Spleen (tissue), 11 donors: ENCODE results near the gene NDRG3. TPM values are rescaled to one million over a fixed set of nuclear protein-coding genes. Genes with fewer than 3 reads are reported as not detected.

Experiments used
- DNase-seq: peaks from one replicate; pipeline ENCODE4 v3.0.0-alpha.2; 2020
- H3K27ac ChIP-seq, 8 donors: fragments of 200-600 bp; sonication (generic) in 7 of 8; 1 replicate in 4 of 8; 2 replicates in 4 of 8; pipeline versions ENCODE4 v1.5.0 to v1.8.0; 2016 to 2021; ENCODE audit warnings: inconsistent platforms in 4 of 8, mild to moderate bottlenecking in 4 of 8, moderate library complexity in 1 of 8
- H3K27me3 ChIP-seq, 7 donors: fragments of 200-600 bp; sonication (generic) in 6 of 7; replicated peaks in 1 of 7; 1 replicate in 4 of 7; 2 replicates in 3 of 7; pipeline versions ENCODE4 v1.5.0 to v1.8.0; 2016 to 2021; ENCODE audit warnings: inconsistent platforms in 3 of 7, mild to moderate bottlenecking in 1 of 7
- H3K36me3 ChIP-seq, 6 donors: fragments of 200-600 bp; sonication (generic) in 5 of 6; 1 replicate in 4 of 6; 2 replicates in 2 of 6; pipeline versions ENCODE4 v1.5.0 to v1.8.0; 2016 to 2021; ENCODE audit warnings: inconsistent platforms in 2 of 6
- H3K4me1 ChIP-seq, 6 donors: fragments of 200-600 bp; sonication (generic) in 5 of 6; 1 replicate in 3 of 6; 2 replicates in 3 of 6; pipeline versions ENCODE4 v1.5.0 to v1.8.0; 2016 to 2021; ENCODE audit warnings: inconsistent platforms in 3 of 6
- H3K4me3 ChIP-seq, 8 donors: fragments of 200-600 bp; sonication (generic) in 7 of 8; 1 replicate in 4 of 8; 2 replicates in 4 of 8; pipeline versions ENCODE4 v1.5.0 to v1.8.0; 2016 to 2021; ENCODE audit warnings: inconsistent platforms in 4 of 8, mild to moderate bottlenecking in 4 of 8, moderate library complexity in 2 of 8
- H3K9me3 ChIP-seq, 8 donors: fragments of 200-600 bp; sonication (generic) in 7 of 8; 1 replicate in 4 of 8; 2 replicates in 4 of 8; pipeline versions ENCODE4 v1.5.0 to v1.8.0; 2016 to 2021; ENCODE audit warnings: inconsistent platforms in 4 of 8
- POLR2A ChIP-seq, 3 donors: fragments of 450-650 bp; IDR thresholded peaks; one replicate each; pipeline ENCODE4 v1.5.1; 2017; ENCODE audit warnings: antibody characterized with exemption in 3 of 3, mild to moderate bottlenecking in 1 of 3
- POLR2AphosphoS5 ChIP-seq, 3 donors: sonication (generic); formaldehyde crosslinking; IDR thresholded peaks; one replicate each; pipeline ENCODE4 v1.5.1; 2017; ENCODE audit warnings: antibody characterized with exemption in 3 of 3
- WGBS, 5 donors: extraction: QIAGEN DNeasy Blood & Tissue Kit in 3 of 5; methylation state at CpG; one replicate each; pipeline versions ENCODE4 v1.1.5 to v1.1.7; 2013 to 2018; 5-methylcytosine and 5-hydroxymethylcytosine counted together
- intact Hi-C: fragments of 100-400 bp; cut with DNase I; formaldehyde crosslinking; loops from one replicate; pipeline ENCODE4 v1.15.0; 2023; ENCODE audit warnings: low total_unique reads
- polyA plus RNA-seq, 3 donors: library from polyadenylated mRNA; stranded (reverse); fragments of 200-250 nt; gene quantifications; one replicate each; pipeline ENCODE4 v1.2.1, GENCODE V29; 2013
- total RNA-seq, 7 donors: library from RNA; depleted of rRNA in 3 of 7; stranded (reverse); fragments of >200 nt in 3 of 7; fragmentation: NEBNext Ultra II Directional in 4 of 7; extraction: Animal tissue kit (Norgen Biotek cat#: 25700) in 4 of 7; gene quantifications; one replicate each; pipeline versions ENCODE4 v1.1.0 to v1.2.1, GENCODE V29; 2016 to 2021
- TF ChIP-seq, protein P1 (sequence below), 11 experiments: fragments of 200-600 bp in 7 of 11; fragments of 450-650 bp in 4 of 11; sonication (generic) in 4 of 11; IDR thresholded peaks in 8 of 11; conservative IDR thresholded peaks in 3 of 11; 1 replicate in 7 of 11; 2 replicates in 4 of 11; pipeline versions ENCODE4 v1.4.0 to v1.8.0; 2016 to 2021; ENCODE audit warnings: antibody characterized with exemption in 11 of 11, inconsistent platforms in 4 of 11, mild to moderate bottlenecking in 1 of 11
- donor health status: healthy with polysubstance abuse.
- donor health status: DM: no; HTN: no; CAD: no; lungs with moderate emphysema.
- donor health status: DM: no; HTN: no; CAD: no.
- donor health status: Bipolar disorder and iron deficiency.
- donor health status: healthy.
- donor health status: DM: no; HTN: no; CAD: no.
- donor health status: DM: yes; HTN: yes; CAD: no.

NDRG3 gene
- total and polyA plus RNA-seq, 10 donors: 15.5 to 32.0 (median 27.1) TPM

DNA sequence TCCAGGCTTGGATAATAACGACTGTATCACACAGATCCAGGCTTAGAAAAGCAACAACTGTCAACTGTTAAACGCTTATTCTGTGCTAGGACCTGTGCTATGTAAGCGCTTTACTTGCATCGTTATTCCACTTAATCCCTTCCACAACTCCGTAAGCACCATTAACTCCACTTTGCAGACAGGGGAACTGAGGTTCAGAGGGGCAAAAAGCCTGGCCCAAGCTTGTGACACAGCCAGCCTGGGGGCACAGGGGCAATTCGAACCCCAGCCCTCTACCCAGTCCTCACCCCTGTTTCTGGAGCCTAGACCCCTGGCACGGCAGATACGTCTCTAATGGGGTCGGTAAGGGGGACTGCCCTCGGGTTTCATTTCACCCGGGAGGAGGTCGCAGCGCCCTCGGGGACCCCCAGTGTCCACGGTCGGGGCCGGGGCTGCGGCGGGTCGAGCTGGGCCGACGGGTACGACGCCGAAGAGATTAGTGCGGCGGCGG is 27.3 kb upstream of the NDRG3 start:
- H3K9me3 ChIP-seq: no peaks in the 10 kb centered on the region
- no peak for DNase-seq
- H3K4me1 ChIP-seq: peaks cover 7 to 57% (median 28%) of the 10 kb centered on the region in 6 donors
- TF ChIP-seq POLR2AphosphoS5 (IDR thresholded peaks at IDR 0.05): no peak
- TF ChIP-seq POLR2A (IDR thresholded peaks at IDR 0.05): no peak
- TF ChIP-seq, protein P1, sequence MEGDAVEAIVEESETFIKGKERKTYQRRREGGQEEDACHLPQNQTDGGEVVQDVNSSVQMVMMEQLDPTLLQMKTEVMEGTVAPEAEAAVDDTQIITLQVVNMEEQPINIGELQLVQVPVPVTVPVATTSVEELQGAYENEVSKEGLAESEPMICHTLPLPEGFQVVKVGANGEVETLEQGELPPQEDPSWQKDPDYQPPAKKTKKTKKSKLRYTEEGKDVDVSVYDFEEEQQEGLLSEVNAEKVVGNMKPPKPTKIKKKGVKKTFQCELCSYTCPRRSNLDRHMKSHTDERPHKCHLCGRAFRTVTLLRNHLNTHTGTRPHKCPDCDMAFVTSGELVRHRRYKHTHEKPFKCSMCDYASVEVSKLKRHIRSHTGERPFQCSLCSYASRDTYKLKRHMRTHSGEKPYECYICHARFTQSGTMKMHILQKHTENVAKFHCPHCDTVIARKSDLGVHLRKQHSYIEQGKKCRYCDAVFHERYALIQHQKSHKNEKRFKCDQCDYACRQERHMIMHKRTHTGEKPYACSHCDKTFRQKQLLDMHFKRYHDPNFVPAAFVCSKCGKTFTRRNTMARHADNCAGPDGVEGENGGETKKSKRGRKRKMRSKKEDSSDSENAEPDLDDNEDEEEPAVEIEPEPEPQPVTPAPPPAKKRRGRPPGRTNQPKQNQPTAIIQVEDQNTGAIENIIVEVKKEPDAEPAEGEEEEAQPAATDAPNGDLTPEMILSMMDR (IDR thresholded peaks at IDR 0.05 in 8 of 11, conservative IDR thresholded peaks at IDR 0.05 in 3 of 11): no peak
- H3K4me3 ChIP-seq: peak overlapping the region; percentile 38 to 88 (median 78)
- intact Hi-C loops: no loop called here
- H3K27ac ChIP-seq: peak overlapping the region; percentile 88 to 96 (median 92)
- 2 to 16% (median 3%) methylated on average over 5 to 28 of the region's 28 CpGs for WGBS, 5 donors
- peaks cover 0 to 25% (median 3%) of the 10 kb centered on the region in 6 donors for H3K36me3 ChIP-seq
- no peaks in the 10 kb centered on the region for H3K27me3 ChIP-seq

DNA sequence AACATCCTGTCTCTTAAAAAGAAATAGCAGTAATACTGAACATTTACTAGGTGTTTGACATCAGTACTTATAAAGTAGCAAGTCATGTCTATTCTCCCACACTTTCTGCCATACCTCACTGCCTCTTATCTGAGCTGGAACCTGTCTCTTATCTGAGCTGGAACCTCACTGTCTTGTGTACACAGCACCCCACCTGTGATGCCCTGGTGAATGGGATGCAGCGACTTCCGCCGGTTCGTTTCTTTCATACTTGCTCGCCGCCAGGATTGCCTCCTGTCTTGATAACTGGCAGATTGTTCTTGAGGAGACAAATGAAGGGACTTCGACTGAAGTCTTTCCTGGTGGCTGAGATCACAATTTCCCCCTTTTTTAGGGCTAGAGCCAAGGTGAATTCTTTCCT is 24.8 kb upstream of the NDRG3 start:
- Histone ChIP-seq H3K9me3 (no peaks in the 10 kb centered on the region), H3K27me3 (no peaks in the 10 kb centered on the region), H3K27ac (no peak overlapping the region), H3K36me3 (peaks cover 0 to 50% (median 3%) of the 10 kb centered on the region in 6 donors), H3K4me1 (peaks cover 7 to 57% (median 28%) of the 10 kb centered on the region in 6 donors), H3K4me3 (no peak overlapping the region)
- WGBS, 5 donors: 92 to 97% (median 95%) methylated on average over 7 of the region's 7 CpGs
- peak; percentile 54 for DNase-seq
- TF ChIP-seq POLR2A (IDR thresholded peaks at IDR 0.05): no peak
- intact Hi-C loops: no loop called here

DNA sequence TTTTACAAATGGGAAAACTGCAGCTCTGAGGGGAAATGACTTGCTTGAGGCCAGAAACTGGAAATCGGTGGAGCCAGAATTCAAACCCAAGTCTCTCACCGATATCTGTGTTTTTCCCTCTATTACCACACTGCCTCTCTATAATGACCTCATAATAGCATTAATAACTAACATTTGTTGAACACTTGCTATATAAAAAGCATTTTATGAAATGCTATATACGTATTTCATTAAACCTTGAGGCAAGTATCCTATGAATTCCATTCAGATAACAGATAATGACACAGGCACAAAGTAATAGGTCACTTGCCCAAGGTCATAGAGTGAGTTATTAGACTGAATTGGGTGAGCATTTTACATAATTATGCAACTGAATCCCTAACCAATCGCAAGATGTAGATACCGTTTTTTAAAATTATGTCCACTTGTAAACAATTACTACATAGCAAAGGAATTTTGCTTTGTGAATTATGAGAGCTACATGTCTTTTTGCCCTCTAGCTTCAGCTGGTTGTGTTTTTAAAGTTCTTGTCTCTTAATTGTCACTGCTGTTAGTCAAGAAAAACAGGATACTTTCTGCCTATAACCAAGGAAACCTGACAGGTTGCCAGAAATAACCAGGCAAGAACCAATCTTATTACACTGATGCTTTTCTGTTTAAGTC is 23.0 kb upstream of the NDRG3 start:
- intact Hi-C loops: no loop called here
- Histone ChIP-seq H3K27ac (no peak overlapping the region), H3K9me3 (no peaks in the 10 kb centered on the region), H3K4me3 (no peak overlapping the region), H3K27me3 (no peaks in the 10 kb centered on the region), H3K36me3 (peaks cover 0 to 65% (median 3%) of the 10 kb centered on the region in 6 donors), H3K4me1 (peaks cover 7 to 40% (median 16%) of the 10 kb centered on the region in 6 donors)
- no peak for DNase-seq
- no peak for TF ChIP-seq POLR2A (IDR thresholded peaks at IDR 0.05)
- TF ChIP-seq POLR2AphosphoS5 (IDR thresholded peaks at IDR 0.05): no peak
- TF ChIP-seq, protein P1 (IDR thresholded peaks at IDR 0.05 in 8 of 11, conservative IDR thresholded peaks at IDR 0.05 in 3 of 11): no peak
- WGBS, 5 donors: 81 to 87% (median 84%) methylated on average over 5 of the region's 5 CpGs

DNA sequence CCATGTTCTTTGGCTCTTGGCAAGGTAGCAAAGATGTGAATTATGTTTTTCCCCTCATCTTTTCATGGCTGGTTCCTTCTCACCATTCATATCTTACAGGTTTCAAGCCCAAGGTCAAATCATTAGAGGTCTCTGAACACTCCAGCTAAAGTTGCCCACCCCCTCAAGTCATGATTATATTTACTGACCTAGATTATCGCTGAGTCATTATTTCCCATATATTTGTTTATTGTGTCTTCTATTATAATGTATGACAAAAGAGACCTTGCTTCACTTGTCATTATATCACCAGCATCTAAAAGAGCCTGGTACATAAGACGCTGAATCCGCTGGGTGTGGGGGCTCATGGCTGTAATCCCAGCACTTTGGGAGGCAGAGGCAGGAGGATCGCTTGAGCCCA is 15.2 kb upstream of the NDRG3 start:
- no peak for DNase-seq
- peak overlapping the region in 2 of 8 donors; percentile 2 to 14 for H3K27ac ChIP-seq
- no peaks in the 10 kb centered on the region for H3K9me3 ChIP-seq
- no peaks in the 10 kb centered on the region for H3K27me3 ChIP-seq
- TF ChIP-seq POLR2A (IDR thresholded peaks at IDR 0.05) (no peak), POLR2AphosphoS5 (IDR thresholded peaks at IDR 0.05) (no peak)
- TF ChIP-seq, protein P1 (IDR thresholded peaks at IDR 0.05 in 8 of 11, conservative IDR thresholded peaks at IDR 0.05 in 3 of 11): no peak
- peaks cover 0 to 56% (median under 1%) of the 10 kb centered on the region in 6 donors for H3K36me3 ChIP-seq
- intact Hi-C loops: no loop called here
- peaks cover 7 to 28% (median 26%) of the 10 kb centered on the region in 6 donors for H3K4me1 ChIP-seq
- no peak overlapping the region for H3K4me3 ChIP-seq
- 92 to 98% (median 96%) methylated on average over 4 of the region's 4 CpGs for WGBS, 5 donors
